Epidermal melanocyte (primary cell): Measurements from ENCODE around the gene RASSF4.

Experiments
- DNase-seq: peaks from one replicate; pipeline ENCODE4 v3.0.0; 2011; ENCODE audit warnings: low spot score; ENCODE audit not compliant: insufficient read length

Gene RASSF4

DNA sequence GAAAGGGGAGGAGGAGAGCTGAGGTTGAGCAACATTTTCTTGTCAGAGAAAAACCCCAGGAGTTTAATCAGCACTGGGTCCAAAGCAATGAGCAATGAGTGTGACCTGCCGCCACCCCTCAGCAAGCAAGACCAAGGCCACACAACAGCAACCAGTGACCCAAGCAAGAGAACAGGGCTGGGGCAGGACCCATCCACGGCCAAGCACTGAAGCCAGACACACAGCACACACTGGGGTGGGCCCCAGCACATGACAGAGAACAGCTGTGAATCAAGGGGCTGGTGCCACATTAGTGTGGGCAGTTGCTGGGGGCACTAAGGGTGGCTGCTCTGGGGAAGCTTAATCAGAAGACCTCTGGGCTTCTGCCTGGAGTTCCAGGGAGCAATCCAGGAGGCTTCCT lies 32.2 kb upstream of the RASSF4 start:
- no peak for DNase-seq

DNA sequence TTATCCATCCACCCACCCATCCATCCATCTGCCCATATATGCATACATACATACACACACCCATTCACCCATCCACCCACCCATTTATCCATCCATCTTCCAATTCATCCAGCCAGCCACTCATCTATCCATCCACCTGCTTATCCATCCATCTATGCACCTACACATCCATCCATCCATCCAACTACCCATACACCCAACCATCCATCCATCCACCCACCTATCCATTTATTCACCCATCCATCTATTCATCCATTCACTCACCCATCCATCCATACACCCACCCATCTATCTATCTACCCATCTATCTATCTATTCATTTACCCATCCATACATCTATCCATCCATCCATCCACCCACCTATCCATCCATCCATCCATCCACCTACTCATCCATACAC lies 31.1 kb upstream of the RASSF4 start:
- DNase-seq: no peak

DNA sequence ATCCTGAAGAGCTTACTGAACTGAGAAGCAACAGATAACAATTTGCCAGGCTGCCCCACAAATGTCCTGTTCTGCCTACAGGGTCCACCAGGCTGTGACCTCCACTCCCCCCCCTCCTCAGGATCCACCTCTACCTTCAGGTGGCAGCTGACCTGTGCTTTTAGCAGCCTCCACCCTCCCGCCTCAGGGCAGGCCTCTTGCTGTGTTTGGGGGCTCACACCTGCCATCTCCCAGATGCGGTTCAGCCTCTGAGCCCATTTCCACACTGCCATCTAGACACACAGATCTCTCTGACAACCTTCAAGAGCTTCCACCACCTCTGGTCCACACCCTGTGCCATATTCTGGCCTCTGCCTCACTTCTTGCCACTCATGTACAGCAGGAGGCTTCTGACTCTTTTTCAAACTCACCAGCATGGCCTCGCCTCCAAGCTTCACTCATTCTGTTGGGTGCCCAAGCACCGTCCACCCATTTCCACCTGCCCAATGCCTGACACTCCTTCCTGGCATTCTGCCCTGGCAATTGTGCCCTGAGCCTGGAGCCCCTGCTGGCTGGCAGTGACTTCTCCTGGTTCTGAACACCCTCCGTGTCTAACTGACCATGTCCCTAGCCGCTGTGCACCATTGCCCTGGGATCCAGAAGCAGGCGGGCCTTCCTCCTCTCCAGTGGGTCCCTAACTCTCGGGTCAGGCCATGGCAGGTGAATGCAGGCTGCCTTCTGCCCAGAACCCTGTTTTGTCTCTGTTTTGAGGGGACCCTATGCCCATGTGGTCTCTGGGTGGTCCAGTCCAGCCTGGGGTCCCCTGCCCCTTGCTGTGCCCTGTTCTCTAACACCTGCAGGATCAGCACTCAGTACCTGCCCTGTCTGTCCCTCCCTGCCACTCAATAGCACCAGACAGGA lies 30.0 kb upstream of the RASSF4 start:
- no peak for DNase-seq

DNA sequence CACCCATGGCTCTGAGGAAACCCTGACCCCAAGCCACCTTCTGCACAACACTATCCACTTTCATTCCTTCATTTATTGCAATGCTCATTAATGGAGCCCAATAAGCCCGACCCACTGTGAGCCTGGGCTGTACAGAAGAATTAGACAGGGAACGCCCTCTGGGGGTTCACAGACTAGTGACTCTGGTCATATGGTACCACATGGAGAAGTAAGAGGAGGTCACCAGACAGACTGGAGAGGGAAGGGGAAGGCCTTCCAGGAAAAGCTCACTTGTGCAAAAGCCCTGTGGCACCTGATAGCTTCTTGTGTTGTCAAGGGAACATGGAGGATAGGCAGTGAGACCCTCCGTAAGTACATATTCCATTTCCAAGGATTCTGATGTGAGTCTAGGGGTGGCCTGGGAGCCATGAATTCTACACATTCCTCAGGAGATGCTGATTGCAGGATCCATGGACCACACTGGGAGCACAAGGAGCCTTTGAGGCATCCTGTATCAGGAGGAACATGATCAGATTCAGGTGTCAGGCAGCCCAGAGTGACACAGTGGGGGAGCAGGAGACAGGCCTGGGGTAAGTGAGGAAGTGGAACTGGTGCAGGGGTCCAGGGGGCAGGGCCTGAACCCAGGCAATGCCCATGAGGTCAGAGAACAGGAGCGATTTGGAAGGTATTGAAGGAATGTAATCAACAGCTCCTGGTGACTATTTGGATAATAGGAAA lies 28.5 kb upstream of the RASSF4 start:
- no peak for DNase-seq

DNA sequence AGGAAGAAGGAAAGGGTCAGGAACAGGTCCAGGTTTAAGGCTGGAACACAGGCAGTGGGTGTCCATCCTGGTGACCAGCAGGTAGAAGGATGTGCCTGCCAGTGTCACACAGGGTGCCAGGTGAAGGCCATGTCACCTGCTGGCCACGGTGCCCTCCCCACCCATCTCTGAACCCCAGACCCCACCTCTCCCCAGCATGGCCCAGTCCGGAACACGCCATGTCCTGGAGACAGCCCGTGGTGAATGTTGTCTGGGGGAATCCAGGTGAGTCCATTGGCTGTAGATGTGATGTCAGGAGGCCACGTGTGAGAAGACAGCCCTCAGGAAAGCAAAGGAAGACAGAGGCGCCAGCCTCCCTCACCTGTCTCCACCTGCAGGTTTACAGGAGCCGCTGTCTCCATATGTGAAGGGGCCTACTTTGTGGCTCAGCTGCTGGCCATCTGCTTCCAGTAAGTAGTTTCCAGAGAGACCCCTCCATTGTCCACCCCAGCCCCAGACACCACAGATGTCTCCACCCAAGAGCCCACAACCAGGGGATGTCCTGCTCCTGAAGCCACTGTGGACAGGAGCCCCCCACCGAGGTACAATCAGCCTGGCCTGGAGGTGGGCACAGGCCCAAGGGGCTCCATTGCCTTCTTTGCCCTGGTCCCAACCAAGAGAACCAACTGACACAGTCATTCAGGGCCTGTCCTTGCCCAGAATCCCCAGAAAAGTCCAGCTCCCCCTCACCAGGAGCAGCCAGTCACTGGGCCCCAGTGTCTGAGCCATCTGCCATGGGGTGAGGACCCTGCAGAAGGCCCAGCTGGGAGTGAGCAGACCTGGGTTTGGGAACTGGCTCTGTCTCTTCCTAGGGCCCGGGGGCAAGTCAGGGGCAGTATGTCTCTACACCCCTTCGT lies 27.7 kb upstream of the RASSF4 start:
- no peak for DNase-seq

DNA sequence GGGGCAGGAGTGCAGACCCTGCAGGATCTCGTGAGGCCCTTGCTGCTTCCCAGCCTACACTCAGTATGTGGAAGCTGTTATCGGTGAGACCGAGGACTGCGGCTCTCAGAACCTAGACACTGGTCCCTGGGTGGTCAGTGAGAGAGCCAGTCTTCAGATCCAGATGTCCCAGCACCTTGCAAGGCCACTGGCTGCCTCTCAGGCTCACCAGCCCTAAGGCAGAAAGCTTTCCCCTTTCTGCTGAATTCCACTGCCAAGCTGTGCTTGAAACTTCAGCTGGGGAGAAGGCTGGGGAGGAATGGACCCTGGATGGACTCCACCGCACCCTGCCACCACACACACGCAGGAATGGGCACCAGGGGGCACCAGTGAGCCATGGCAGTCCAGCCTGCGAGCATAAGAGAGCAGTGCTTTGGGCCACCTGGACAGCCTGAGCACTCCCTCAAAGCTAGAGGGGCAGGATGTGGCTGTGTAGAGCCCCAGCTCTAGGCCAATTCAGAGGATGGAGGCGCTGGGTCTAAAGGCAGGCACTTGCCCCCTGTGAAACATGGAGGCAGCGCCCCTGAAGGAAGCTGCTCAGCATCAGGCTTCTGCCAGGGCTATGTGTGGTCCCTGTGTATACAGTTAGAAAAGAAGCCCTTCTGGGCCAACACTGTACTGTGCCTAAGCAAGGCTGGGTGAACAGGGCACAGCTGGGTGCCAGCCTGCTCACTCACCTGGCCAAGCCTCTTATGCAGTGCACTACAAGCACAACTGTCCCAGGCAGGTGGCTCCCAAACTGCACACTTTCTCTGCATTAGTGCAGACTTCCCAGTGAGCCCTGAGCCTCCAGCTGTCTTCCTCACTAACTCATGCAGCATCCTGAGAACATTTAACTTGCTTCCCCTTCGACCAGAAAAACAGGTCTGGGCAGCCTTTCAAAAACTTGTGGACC lies 26.8 kb upstream of the RASSF4 start:
- DNase-seq: no peak

DNA sequence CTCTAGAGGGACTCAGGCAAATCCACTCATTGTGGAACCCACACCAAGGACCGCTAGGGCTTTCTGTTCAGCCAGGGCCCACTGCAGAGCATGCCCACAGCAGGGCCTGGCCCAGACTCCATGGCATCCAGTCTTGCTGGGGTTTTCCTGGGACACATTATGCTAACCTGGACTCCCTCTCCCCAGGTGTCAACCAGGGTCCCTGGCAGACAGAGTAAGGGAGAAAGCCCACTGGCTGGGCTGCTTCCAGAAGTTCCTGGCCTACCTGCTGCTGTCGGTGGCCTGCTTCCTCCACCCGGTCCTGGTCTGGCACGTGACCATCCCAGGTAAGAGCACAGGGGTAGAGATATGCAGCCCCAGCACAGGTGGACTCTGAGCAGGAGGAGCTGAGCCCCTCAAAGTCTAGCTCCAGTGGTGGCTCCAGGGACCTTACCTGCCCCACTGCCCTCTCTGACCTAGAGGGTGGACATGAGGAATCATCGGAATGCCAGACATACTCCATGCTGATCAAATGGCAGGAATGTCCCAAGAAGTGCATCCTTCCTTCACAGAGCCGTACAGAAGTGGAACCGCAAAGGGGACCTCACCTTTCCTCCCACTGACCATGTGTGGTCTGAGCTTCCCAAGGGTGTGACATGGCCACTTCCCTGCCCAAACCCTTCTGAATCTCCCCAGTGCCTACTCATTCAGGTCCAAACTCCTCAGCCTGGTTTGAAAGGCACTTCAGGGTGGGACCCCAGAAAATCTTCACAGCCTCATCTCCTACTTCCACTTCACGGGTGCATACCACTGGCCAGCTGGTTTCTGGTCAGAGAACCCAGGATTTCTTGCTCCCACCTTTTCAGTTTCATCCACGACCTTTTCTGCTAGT lies 25.9 kb upstream of the RASSF4 start:
- no peak for DNase-seq

DNA sequence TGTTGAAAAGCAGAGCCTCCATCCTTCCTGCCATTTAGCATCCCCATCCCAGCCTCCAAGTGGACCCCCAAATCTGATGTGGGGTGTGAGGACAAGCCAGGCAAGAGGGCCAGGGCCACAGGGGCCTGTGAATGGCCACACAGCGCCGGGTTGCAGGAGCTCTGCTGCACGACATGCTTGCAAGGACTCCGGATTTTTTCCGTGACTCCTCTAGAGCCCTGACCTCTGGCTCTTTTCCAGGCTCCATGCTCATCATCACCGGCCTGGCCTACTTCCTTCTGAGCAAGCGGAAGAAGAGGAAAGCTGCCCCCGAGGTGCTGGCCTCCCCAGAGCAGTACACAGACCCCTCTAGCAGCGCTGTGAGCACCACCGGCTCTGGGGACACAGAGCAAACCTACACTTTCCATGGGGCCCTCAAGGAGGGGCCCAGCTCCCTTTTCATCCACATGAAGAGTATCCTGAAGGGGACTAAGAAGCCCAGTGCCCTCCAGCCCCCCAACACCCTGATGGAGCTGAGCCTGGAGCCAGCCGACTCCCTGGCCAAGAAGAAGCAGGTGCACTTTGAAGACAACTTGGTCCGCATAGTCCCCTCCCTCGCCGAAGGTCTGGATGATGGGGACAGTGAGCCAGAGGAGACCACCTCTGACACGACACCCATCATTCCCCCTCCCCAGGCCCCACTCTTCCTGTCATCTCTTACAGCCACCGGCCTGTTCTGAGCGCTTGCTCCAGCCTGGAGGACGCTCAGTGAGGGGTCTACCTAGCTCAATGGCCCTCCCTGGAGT lies 25.0 kb upstream of the RASSF4 start:
- no peak for DNase-seq

DNA sequence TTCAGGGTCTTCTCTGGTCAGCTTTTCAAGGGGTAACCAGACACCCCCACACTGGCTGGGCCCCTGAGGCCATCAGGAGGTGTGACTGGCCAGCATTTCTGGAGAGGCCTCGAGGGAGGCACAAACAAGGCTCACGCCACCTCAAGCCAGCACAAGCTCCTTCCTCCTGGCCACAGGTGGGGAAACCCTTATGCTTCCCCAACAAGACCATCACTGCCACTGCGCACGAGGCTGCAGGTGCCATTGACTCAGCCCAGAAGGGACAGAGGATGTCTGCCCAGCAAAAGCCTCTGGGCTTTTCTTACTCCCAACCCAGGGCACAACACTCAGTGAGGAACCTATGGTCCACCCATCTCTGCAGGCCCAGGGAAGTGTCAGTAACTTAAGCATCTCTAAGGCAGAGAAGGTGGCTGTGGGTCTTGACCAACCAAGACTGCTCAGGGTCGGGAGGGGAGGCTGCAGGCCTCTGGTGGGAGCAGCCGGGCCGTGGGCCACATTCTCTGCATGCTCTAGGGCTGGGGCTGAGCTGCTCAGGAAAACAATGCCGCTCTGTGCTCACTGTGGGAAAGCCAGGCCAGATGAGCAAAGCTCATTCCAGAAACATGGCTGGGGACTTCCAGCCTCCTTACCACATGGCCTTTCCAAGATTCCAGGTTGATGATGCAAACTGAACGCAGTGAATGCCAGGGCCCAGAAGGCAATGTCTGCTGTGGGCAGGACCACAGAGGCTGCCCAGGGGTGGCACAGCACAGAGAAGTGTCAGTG lies 24.2 kb upstream of the RASSF4 start:
- DNase-seq: no peak

DNA sequence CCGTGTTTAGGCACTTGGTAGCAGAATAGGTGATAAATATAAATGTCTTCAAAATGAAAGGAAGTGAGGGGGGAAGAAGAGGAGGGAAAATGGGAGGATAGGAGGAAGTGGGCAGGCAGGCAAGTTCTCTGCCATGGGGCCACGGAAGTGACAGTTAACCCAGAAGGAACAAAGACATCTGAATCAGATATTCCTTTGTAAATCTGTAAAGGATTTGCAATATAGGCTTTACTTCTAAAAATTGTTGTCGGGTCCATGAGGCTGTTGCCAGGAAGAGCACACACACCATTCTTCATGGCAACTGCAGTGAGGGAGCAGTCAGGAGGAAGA lies 23.7 kb upstream of the RASSF4 start:
- DNase-seq: no peak

DNA sequence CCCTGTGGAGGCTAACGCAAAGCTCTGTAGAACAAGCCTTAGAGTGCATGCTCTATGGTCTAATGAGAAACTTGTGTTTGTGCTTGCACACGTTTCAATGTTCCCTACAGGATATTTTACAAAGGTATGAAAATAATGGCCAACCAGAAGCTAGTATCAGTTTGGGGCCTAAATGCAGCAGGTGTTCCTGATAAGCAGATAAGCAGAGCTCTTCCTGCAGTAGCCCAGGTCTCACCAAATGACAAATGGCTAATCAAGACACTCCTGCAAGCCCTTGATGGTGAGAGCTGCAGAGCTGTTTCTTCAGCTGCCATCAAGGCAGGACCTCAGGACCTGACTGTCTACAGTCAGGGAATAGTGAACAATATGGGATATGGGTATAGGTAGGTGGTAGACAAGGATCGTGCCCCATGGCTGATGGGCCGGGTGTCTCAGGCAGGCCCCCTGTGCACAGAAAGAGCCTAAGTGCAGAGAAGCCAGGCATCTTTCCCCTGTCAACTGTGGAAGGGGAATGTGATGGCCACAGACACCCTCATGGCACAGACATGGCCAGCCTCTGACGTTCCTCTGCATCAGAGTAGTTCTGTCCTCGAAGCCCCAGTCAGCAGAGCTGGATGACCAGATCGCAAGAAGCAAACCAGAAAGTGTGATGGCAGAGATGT lies 23.2 kb upstream of the RASSF4 start:
- DNase-seq: no peak

DNA sequence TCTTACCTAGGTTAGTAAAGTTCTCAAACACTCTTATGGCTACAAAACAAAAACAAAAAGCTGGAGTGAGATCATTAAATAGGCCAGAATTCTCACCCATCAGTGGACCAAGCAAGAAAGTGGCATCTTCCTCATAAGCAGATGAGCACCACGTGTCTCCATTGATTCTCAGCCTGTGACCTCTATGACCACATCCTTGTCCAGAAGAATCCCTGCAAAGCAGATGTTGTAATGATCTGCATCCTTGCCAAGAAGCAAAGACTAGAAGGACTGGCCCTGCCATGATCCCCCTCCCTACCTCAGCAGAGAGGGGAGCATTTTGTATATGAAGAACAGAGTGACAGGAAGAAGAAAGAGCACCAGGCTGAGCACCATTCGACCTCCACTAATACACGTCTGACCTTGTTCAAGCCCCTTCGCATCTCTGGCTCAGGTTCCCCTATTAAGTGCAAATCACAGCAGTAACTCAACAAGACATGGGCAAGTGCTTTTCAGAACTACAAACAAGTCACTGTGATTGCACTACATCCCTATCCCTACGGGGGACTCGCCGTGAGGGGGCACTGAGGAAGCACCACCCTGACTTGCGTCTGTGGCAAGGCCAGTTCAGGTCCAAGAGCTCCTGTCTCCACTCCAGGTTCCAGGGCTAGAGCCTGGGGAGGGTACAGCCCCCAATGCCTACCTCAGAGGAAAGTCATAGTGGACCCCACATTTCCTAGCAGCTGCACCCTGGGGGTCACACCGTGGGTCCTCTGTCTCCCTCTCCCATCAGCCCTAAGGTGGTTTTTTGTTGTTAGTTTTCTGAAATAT lies 22.2 kb upstream of the RASSF4 start:
- no peak for DNase-seq

DNA sequence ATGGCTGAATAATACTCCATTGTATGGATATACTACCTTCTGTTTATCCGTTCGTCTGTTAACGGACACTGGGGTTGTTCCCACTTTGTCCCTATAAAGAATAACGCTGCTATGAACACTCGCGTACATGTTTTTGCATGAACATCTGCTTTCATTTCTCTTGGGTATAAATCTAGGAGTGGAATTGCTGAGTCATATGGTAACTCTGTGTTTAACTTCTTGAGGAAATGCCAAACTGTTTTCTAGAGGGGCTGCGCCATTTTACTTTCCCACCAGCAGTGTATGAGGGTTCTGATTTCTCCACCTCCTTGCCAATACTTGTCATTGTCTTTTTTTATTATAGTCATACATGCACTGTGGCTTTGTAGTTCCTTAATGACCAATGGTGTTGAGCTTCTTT lies 20.6 kb upstream of the RASSF4 start:
- DNase-seq: no peak

DNA sequence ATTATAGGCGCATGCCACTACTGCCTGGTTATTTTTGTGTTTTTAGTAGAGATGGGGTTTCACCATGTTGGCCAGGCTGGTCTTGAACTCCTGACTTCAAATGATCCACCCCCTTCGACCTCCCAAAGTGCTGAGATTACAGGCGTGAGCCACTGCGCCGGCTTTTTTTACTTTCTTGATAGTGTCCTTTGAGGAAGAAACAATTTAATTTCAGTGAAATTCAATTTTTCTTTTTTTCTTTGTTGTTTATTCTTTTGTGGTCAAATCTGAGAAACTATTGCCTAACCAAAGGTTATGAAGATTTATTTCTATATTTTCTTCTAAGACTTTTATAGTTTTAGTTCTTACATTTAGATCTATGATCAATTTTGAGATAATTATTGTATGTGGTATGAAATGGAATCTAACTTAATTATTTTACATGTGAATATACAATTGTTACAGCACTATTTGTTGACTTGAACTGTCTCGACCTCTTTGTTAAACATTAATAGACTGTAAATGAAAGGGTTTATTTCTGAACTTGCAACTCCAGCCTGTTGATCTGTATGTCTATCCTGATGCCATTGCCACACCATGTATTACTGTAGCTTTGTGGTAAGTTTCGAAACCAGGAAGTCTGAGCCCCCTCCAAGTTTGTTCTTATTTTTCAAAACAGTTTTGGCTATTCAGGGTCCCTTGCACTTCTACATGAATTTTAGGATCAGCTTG lies 19.8 kb upstream of the RASSF4 start:
- no peak for DNase-seq

DNA sequence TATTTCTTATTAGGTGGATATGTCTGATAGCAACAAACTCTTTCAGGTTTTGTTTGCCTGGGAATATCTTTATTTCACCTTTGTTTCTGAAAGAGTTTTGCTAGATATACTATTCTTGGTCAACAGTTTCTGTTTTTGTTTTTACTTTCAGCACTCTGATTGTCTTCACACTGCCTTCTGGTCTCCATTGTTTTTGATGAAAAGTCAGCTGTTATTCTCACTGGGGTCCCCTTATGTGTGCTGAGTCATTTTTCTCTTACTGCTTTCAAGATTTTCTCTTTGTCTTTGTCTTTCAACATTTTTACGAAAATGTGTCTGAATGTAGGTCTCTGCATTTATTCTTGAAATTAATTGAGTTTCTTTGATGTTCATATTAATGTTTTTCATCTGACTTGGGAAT lies 15.2 kb upstream of the RASSF4 start:
- DNase-seq: no peak

DNA sequence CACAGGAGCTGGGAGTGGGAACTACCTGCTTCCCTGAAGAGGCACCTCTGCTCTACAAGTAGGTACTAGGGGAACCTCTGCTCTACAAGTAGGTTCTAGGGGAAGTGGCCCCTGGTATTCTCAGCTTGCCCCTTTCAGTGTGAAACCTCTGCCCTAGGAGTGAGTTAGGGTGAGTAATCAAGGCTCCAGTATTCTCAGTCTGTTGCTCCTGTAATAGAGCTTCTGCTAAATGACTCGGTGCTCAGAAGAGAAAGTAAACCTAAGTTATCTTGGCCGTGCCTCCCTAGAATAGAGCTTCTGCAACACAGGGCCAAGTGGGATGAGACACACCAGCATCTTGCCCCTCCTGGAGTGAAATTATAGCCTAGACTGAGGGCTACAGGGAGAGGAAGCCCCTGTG lies 13.4 kb upstream of the RASSF4 start:
- DNase-seq: no peak
